Upper lobe of left lung (tissue), 6 donors: ENCODE results near the gene FAM110D. TPM values are rescaled to one million over a fixed set of nuclear protein-coding genes. Genes with fewer than 3 reads are reported as not detected.

Experiments
- ATAC-seq, 2 donors: fragments of 200-7000 bp; cut with Tn5 transposase; one replicate each; pipeline ENCODE4 v1.9.1; 2022; ENCODE audit warnings: mild to moderate bottlenecking in 2 of 2, moderate library complexity in 2 of 2; ENCODE audit not compliant: low FRiP score in 2 of 2
- DNase-seq, 2 donors: peaks; one replicate each; pipeline ENCODE4 v3.0.0-alpha.2; 2019 to 2020
- H3K27ac ChIP-seq, 4 donors: fragments of 200-600 bp; sonication (generic); one replicate each; pipeline ENCODE4 v1.5.1; 2016 to 2019
- H3K27me3 ChIP-seq, 4 donors: fragments of 200-600 bp; sonication (generic); one replicate each; pipeline ENCODE4 v1.5.1; 2017 to 2019
- H3K36me3 ChIP-seq, 4 donors: fragments of 200-600 bp; sonication (generic); one replicate each; pipeline ENCODE4 v1.5.1; 2016 to 2019
- H3K4me1 ChIP-seq, 4 donors: fragments of 200-600 bp; sonication (generic); one replicate each; pipeline ENCODE4 v1.5.1; 2018 to 2019
- H3K4me3 ChIP-seq, 4 donors: fragments of 200-600 bp; sonication (generic); one replicate each; pipeline ENCODE4 v1.5.1; 2017 to 2019; ENCODE audit warnings: mild to moderate bottlenecking in 2 of 4, moderate library complexity in 1 of 4
- H3K9me3 ChIP-seq, 4 donors: fragments of 200-600 bp; sonication (generic); one replicate each; pipeline ENCODE4 v1.5.1; 2018 to 2019
- EP300 ChIP-seq, 4 donors: sonication (generic); formaldehyde crosslinking; IDR thresholded peaks; one replicate each; pipeline ENCODE4 v1.5.1; 2017; ENCODE audit warnings: antibody characterized with exemption in 4 of 4, control low read depth in 2 of 4
- POLR2A ChIP-seq, 4 donors: fragments of 450-650 bp; IDR thresholded peaks; one replicate each; pipeline ENCODE4 v1.5.1; 2016 to 2017; ENCODE audit warnings: antibody characterized with exemption in 4 of 4, mild to moderate bottlenecking in 2 of 4
- POLR2AphosphoS5 ChIP-seq, 2 donors: sonication (generic); formaldehyde crosslinking; IDR thresholded peaks; one replicate each; pipeline ENCODE4 v1.5.1; 2017; ENCODE audit warnings: antibody characterized with exemption in 2 of 2
- WGBS, 2 donors: methylation state at CpG; one replicate each; pipeline ENCODE4 v1.1.5; 2017 to 2018; 5-methylcytosine and 5-hydroxymethylcytosine counted together
- total RNA-seq, 6 donors: library from RNA; depleted of rRNA in 4 of 6; stranded (reverse); fragments of >200 nt in 4 of 6; gene quantifications; one replicate each; pipeline versions ENCODE4 v1.1.0 to v1.2.1, GENCODE V29; 2016 to 2021
- TF ChIP-seq, protein P1 (sequence below), 6 experiments: fragments of 450-650 bp in 4 of 6; fragments of 200-600 bp in 2 of 6; sonication (generic) in 2 of 6; IDR thresholded peaks; one replicate each; pipeline ENCODE4 v1.5.1; 2016 to 2019; ENCODE audit warnings: antibody characterized with exemption in 6 of 6
- donor health status: DM: no; HTN: no; CAD: no; lungs with moderate emphysema.
- donor health status: DM: no; HTN: yes; CAD: no; lungs with severe emphysema.

FAM110D gene
- total RNA-seq, 6 donors from 2014 or later = 1.0 to 6.7 (median 4.7) TPM

- no peaks in the 10 kb centered on the region for H3K9me3 ChIP-seq
- WGBS, 2 donors = 84 to 92% methylated on average over 6 of the region's 6 CpGs
- H3K36me3 ChIP-seq = no peaks in the 10 kb centered on the region
- no peak overlapping the region for H3K4me3 ChIP-seq
- TF ChIP-seq POLR2A (IDR thresholded peaks at IDR 0.05) (no peak), POLR2AphosphoS5 (IDR thresholded peaks at IDR 0.05) (no peak), EP300 (IDR thresholded peaks at IDR 0.05) (no peak)
- TF ChIP-seq, protein P1, sequence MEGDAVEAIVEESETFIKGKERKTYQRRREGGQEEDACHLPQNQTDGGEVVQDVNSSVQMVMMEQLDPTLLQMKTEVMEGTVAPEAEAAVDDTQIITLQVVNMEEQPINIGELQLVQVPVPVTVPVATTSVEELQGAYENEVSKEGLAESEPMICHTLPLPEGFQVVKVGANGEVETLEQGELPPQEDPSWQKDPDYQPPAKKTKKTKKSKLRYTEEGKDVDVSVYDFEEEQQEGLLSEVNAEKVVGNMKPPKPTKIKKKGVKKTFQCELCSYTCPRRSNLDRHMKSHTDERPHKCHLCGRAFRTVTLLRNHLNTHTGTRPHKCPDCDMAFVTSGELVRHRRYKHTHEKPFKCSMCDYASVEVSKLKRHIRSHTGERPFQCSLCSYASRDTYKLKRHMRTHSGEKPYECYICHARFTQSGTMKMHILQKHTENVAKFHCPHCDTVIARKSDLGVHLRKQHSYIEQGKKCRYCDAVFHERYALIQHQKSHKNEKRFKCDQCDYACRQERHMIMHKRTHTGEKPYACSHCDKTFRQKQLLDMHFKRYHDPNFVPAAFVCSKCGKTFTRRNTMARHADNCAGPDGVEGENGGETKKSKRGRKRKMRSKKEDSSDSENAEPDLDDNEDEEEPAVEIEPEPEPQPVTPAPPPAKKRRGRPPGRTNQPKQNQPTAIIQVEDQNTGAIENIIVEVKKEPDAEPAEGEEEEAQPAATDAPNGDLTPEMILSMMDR (IDR thresholded peaks at IDR 0.05) = no peak
- DNase-seq (no peak), ATAC-seq (no peak)
- no peaks in the 10 kb centered on the region for H3K4me1 ChIP-seq
- no peak overlapping the region for H3K27ac ChIP-seq
- no peaks in the 10 kb centered on the region for H3K27me3 ChIP-seq
These were observed 54.5 kb downstream of the FAM110D start for GRCh38 chr1:26213335-26213905.

Other genes starting within 250 kb of the FAM110D start
- gene PAFAH2, start 161.0 kb upstream of the FAM110D start, total RNA-seq = 10 to 100 TPM; 12.6 to 20.1 (median 15.1) TPM
- gene EXTL1, start 137.3 kb upstream of the FAM110D start, total RNA-seq = under 1 TPM in 3 of 6 donors, not detected in 3; under 0.01 to 0.24 (median 0.20) TPM
- gene SLC30A2, start 113.0 kb upstream of the FAM110D start, total RNA-seq = under 1 TPM in 3 of 6 donors, not detected in 3; 0.09 to 0.27 (median 0.15) TPM
- gene TRIM63, start 91.4 kb upstream of the FAM110D start, total RNA-seq = under 1 TPM in 3 of 6 donors, not detected in 3; 0.26 to 0.61 (median 0.34) TPM
- 10 to 100 TPM in 2 of 6 donors, 1 to 10 TPM in 4; 1.7 to 12.0 (median 8.8) TPM for gene PDIK1L, start 47.3 kb upstream of the FAM110D start, total RNA-seq
- not detected for gene C1orf232, start 9.9 kb downstream of the FAM110D start, total RNA-seq
- gene ZNF593, start 10.8 kb downstream of the FAM110D start, total RNA-seq = 10 to 100 TPM in 5 of 6 donors, 1 to 10 TPM in 1; 9.8 to 46.5 (median 29.2) TPM
- gene ZNF593OS, start 12.8 kb downstream of the FAM110D start, total RNA-seq = not detected
- gene CNKSR1, start 18.4 kb downstream of the FAM110D start, total RNA-seq = 10 to 100 TPM; 20.4 to 98.5 (median 43.1) TPM
- gene CATSPER4, start 31.5 kb downstream of the FAM110D start, total RNA-seq = not detected
- gene CEP85, start 75.1 kb downstream of the FAM110D start, total RNA-seq = 10 to 100 TPM; 10.1 to 16.8 (median 10.7) TPM
- 100 to 1,000 TPM in 4 of 6 donors, 10 to 100 TPM in 2; 39.1 to 271 (median 156) TPM for gene SH3BGRL3, start 121.0 kb downstream of the FAM110D start, total RNA-seq
- 100 to 1,000 TPM in 2 of 6 donors, 10 to 100 TPM in 4; 25.7 to 194 (median 62.5) TPM for gene UBXN11, start 147.6 kb downstream of the FAM110D start, total RNA-seq
- gene CD52, start 158.9 kb downstream of the FAM110D start, total RNA-seq = 100 to 1,000 TPM in 5 of 6 donors, 10 to 100 TPM in 1; 74.4 to 437 (median 172) TPM
- gene CRYBG2, start 195.1 kb downstream of the FAM110D start, total RNA-seq = 10 to 100 TPM in 3 of 6 donors, 1 to 10 TPM in 2, under 1 TPM in 1; 0.59 to 25.2 (median 11.1) TPM
- 1 to 10 TPM in 2 of 6 donors, under 1 TPM in 3, not detected in 1; 0.30 to 1.3 (median 0.72) TPM for gene ZNF683, start 213.7 kb downstream of the FAM110D start, total RNA-seq